Right lobe of liver (tissue), 6 donors: ENCODE results near the gene OSBPL2. TPM values are rescaled to one million over a fixed set of nuclear protein-coding genes. Genes with fewer than 3 reads are reported as not detected.

Experiments used
- ATAC-seq, 4 donors: fragments of 200-7000 bp; cut with Tn5 transposase; one replicate each; pipeline ENCODE4 v1.9.1; 2020; ENCODE audit warnings: mild to moderate bottlenecking in 4 of 4, moderate library complexity in 4 of 4
- DNase-seq, 3 donors: peaks; one replicate each; pipeline ENCODE4 v3.0.0-alpha.2; 2020
- H3K27ac ChIP-seq, 3 donors: fragments of 200-600 bp; one replicate each; pipeline ENCODE4 v1.8.0; 2022
- H3K27me3 ChIP-seq, 2 donors: fragments of 200-600 bp; one replicate each; pipeline ENCODE4 v1.8.0; 2022
- H3K36me3 ChIP-seq, 4 donors: fragments of 200-600 bp; sonication (generic) in 1 of 4; one replicate each; pipeline versions ENCODE4 v1.5.1 to v1.8.0; 2017 to 2022; ENCODE audit warnings: control low read depth in 1 of 4
- H3K4me1 ChIP-seq, 4 donors: fragments of 200-600 bp; sonication (generic) in 1 of 4; one replicate each; pipeline versions ENCODE4 v1.5.1 to v1.8.0; 2017 to 2022; ENCODE audit warnings: control low read depth in 1 of 4
- H3K4me3 ChIP-seq, 3 donors: fragments of 200-600 bp; one replicate each; pipeline ENCODE4 v1.8.0; 2022
- H3K9me3 ChIP-seq, 4 donors: fragments of 200-600 bp; sonication (generic) in 1 of 4; one replicate each; pipeline versions ENCODE4 v1.5.1 to v1.8.0; 2017 to 2022; ENCODE audit warnings: control low read depth in 1 of 4
- POLR2A ChIP-seq: fragments of 450-650 bp; IDR thresholded peaks from one replicate; pipeline ENCODE4 v1.6.1; 2017; ENCODE audit warnings: antibody characterized with exemption, mild to moderate bottlenecking
- WGBS: methylation state at CpG from one replicate; pipeline ENCODE4 v1.1.6; 2018; ENCODE audit warnings: low coverage, low lambda C conversion rate; ENCODE audit not compliant: insufficient coverage; ENCODE audit errors: missing lambda C conversion rate; 5-methylcytosine and 5-hydroxymethylcytosine counted together
- intact Hi-C, 2 donors: fragments of 100-400 bp; cut with DNase I; formaldehyde crosslinking; loops; one replicate each; pipeline versions ENCODE4 v1.11.2 to v1.14.1; 2022
- total RNA-seq, 6 experiments: library from RNA; depleted of rRNA in 2 of 6; stranded (reverse); fragments of >200 nt in 2 of 6; fragmentation: NEBNext Ultra II Directional in 3 of 6; extraction: Animal tissue kit (Norgen Biotek cat#: 25700) in 3 of 6; gene quantifications; one replicate each; pipeline versions ENCODE4 v1.1.0 to v1.2.4, GENCODE V29; 2016 to 2023
- TF ChIP-seq, protein P1 (sequence below), 4 donors: fragments of 200-600 bp in 3 of 4; fragments of 450-650 bp in 1 of 4; IDR thresholded peaks; one replicate each; pipeline versions ENCODE4 v1.5.1 to v1.8.0; 2016 to 2022; ENCODE audit warnings: antibody characterized with exemption in 4 of 4, mild to moderate bottlenecking in 2 of 4
- donor health status: DM: no; HTN: yes; CAD: no.
- donor health status: DM: no; HTN: no; CAD: no.
- donor health status: DM: no; HTN: no; CAD: no.
- donor health status: DM: no; HTN: yes; CAD: no.
- donor health status: DM: no; HTN: yes; CAD: no.

OSBPL2 gene
- total RNA-seq, 6 experiments from 2014 or later, result 15.6 to 27.8 (median 21.2) TPM

- intact Hi-C loops, result loop anchor here (5.0 to 10.0 kb wide), 2 partner anchors 49 to 71 kb away; no protein-coding TSS in a partner anchor
- TF ChIP-seq, protein P1, sequence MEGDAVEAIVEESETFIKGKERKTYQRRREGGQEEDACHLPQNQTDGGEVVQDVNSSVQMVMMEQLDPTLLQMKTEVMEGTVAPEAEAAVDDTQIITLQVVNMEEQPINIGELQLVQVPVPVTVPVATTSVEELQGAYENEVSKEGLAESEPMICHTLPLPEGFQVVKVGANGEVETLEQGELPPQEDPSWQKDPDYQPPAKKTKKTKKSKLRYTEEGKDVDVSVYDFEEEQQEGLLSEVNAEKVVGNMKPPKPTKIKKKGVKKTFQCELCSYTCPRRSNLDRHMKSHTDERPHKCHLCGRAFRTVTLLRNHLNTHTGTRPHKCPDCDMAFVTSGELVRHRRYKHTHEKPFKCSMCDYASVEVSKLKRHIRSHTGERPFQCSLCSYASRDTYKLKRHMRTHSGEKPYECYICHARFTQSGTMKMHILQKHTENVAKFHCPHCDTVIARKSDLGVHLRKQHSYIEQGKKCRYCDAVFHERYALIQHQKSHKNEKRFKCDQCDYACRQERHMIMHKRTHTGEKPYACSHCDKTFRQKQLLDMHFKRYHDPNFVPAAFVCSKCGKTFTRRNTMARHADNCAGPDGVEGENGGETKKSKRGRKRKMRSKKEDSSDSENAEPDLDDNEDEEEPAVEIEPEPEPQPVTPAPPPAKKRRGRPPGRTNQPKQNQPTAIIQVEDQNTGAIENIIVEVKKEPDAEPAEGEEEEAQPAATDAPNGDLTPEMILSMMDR (IDR thresholded peaks at IDR 0.05), result no peak
- TF ChIP-seq POLR2A, result no peak
- H3K4me3 ChIP-seq, result no peak overlapping the region
- no peak overlapping the region for H3K27ac ChIP-seq
- no peaks in the 10 kb centered on the region for H3K27me3 ChIP-seq
- peaks cover 0 to 45% (median 18%) of the 10 kb centered on the region in 4 donors for H3K36me3 ChIP-seq
- 49% methylated on average over 3 of the region's 33 CpGs for WGBS
- H3K9me3 ChIP-seq, result no peaks in the 10 kb centered on the region
- no peak for DNase-seq
- no peak for ATAC-seq
- H3K4me1 ChIP-seq, result peaks cover 0 to 25% (median 11%) of the 10 kb centered on the region in 4 donors
These were observed 67.6 kb downstream of the OSBPL2 start for GRCh38 chr20:62305765-62306413.

DNA sequence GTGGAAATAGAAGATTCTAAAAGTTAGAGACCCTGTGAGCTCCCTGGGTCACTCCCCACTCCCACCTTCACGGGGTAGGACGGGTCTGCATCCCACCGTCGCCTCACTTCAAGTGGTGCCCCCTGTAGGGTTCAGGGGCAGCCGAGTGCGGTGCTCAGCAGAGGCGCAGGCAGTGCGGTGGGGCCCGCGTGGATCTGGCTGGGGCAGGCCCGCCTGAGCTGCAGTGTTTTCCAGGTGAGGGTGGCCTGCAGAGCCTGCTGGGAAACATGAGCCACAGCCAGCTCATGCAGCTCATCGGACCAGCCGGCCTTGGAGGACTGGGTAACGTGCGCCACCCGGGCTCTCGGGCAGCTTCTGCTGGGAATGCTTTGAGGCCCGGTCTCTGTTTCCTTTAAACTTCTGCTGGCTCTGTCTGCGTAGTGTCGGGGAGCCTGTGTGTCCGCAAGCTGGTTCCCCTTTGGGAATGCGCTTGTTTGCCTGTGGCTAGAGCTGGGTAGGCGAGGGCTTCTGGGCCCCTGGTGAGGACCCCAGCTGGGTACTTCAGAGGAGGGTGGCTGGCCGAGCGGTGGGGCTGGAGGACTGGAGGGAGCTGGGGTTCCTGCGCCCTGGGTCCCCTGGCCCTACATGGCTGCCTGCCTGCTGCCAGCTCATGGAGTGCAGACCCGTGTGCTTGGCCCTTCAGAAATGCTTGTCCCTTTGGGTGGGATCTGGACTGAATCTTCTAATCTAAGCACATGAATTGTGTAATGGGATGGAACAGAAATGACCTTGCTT lies 68.3 kb downstream of the OSBPL2 start:
- Histone ChIP-seq H3K27ac (no peak overlapping the region), H3K9me3 (no peaks in the 10 kb centered on the region), H3K4me1 (peaks cover 0 to 25% (median 11%) of the 10 kb centered on the region in 4 donors), H3K36me3 (peaks cover 0 to 52% (median 18%) of the 10 kb centered on the region in 4 donors), H3K4me3 (no peak overlapping the region), H3K27me3 (no peaks in the 10 kb centered on the region)
- no peak for ATAC-seq
- TF ChIP-seq, protein P1 (IDR thresholded peaks at IDR 0.05), result no peak
- TF ChIP-seq POLR2A, result no peak
- no peak for DNase-seq
- WGBS, result no CpG with 5 or more reads among the region's 27 CpGs
- intact Hi-C loops, result loop anchor here (5.0 to 10.0 kb wide), 2 partner anchors 48 to 71 kb away; no protein-coding TSS in a partner anchor

DNA sequence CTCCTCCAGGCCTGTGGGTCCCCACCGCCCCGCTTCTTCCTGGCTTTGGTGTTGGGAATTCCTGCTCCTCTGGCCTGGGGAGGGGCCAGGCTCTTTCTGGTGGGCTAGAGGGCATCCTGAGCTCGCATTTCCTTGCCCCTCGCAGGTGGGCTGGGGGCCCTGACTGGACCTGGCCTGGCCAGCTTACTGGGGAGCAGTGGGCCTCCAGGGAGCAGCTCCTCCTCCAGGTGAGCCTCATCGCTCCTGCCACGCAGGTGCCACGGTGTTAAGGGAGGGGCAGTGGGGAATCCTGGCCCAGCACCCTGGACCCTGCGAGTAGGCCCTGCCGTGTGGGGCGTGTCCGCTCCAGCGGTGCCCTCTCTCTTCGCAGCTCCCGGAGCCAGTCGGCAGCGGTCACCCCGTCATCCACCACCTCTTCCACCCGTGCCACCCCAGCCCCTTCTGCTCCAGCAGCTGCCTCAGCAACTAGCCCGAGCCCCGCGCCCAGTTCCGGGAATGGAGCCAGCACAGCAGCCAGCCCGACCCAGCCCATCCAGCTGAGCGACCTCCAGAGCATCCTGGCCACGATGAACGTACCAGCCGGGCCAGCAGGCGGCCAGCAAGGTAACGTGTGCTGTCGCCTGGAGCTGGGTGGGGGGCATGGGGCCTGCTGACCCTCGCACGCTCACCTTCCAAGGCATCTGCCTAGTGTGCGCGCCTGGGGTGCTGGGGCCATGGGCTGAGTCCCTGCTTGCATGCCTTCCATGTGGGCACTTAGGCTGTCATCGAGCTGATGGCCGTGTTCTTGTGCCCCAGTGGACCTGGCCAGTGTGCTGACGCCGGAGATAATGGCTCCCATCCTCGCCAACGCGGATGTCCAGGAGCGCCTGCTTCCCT lies 69.1 kb downstream of the OSBPL2 start:
- H3K36me3 ChIP-seq, result peaks cover 0 to 52% (median 18%) of the 10 kb centered on the region in 4 donors
- ATAC-seq, result no peak

More for the DNA sequence above, 69.1 kb downstream of the OSBPL2 start:
- intact Hi-C loops, result loop anchor here (5.0 to 10.0 kb wide), 2 partner anchors 47 to 70 kb away; no protein-coding TSS in a partner anchor
- Histone ChIP-seq H3K4me1 (peaks cover 0 to 25% (median 11%) of the 10 kb centered on the region in 4 donors), H3K27me3 (no peaks in the 10 kb centered on the region), H3K4me3 (no peak overlapping the region), H3K27ac (no peak overlapping the region), H3K9me3 (no peaks in the 10 kb centered on the region)
- DNase-seq, result no peak
- 45% methylated on average over 6 of the region's 42 CpGs for WGBS
- no peak for TF ChIP-seq POLR2A
- TF ChIP-seq, protein P1 (IDR thresholded peaks at IDR 0.05), result no peak
